GM13976 (cell line): ENCODE results near the gene SLC9B2.

Source experiments
- DNase-seq: peaks from one replicate; pipeline ENCODE4 v3.0.0; 2012; ENCODE audit warnings: low spot score
- CTCF ChIP-seq: IDR thresholded peaks from 2 replicates; pipeline ENCODE4 v1.5.1; 2012; ENCODE audit warnings: borderline replicate concordance, mild to moderate bottlenecking; ENCODE audit not compliant: insufficient read depth; ENCODE audit errors: extremely low read depth, missing control alignments, control extremely low read depth
- in situ Hi-C: fragments of 300-500 bp; cut with MboI; formaldehyde crosslinking; loops from one replicate; pipeline ENCODE4 v1.12.0; 2022; ENCODE audit warnings: low sequenced_read_pairs, mixed read lengths, inconsistent platforms; ENCODE audit not compliant: unreplicated experiment

The SLC9B2 gene

GRCh38 chr4:103105558-103106356, 29.2 kb upstream of the SLC9B2 start:
- no peak for TF ChIP-seq CTCF
- in situ Hi-C loops = no loop called here
- DNase-seq = no peak

- in situ Hi-C loops = no loop called here
- DNase-seq = no peak
- no peak for TF ChIP-seq CTCF
Measured at GRCh38 chr4:103104886-103105285, 28.3 kb upstream of the SLC9B2 start.

- DNase-seq = no peak
- in situ Hi-C loops = no loop called here
- TF ChIP-seq CTCF = no peak
Measured at GRCh38 chr4:103100691-103101090, 24.1 kb upstream of the SLC9B2 start.

GRCh38 chr4:103099691-103100392, 23.3 kb upstream of the SLC9B2 start, which contains the start of gene BDH2:
TSS of gene BDH2 (minus strand) at chr4:103099834. CDS start at chr4:103096254, 3,580 bp downstream.
- peak; percentile 78 for DNase-seq
- peak; percentile 66 for TF ChIP-seq CTCF
- in situ Hi-C loops = loop anchor here (5.0 to 10.0 kb wide), 2 partner anchors 473 to 655 kb away; no protein-coding TSS in a partner anchor

GRCh38 chr4:103098756-103099440, 22.3 kb upstream of the SLC9B2 start:
- no peak for DNase-seq
- in situ Hi-C loops = loop anchor here (5.0 to 10.0 kb wide), 2 partner anchors 472 to 654 kb away; no protein-coding TSS in a partner anchor
- TF ChIP-seq CTCF = no peak

- in situ Hi-C loops = loop anchor here (5.0 to 10.0 kb wide), 2 partner anchors 471 to 654 kb away; no protein-coding TSS in a partner anchor
- no peak for TF ChIP-seq CTCF
- no peak for DNase-seq
Measured at GRCh38 chr4:103098341-103098740, 21.8 kb upstream of the SLC9B2 start.
